Measurements from ENCODE around the gene SNRNP200.
"Not testable (repeated sequence)": the region's sequence is repeated elsewhere in the genome, so short reads cannot be mapped to it uniquely, and the experiment has no call there.

Gene SNRNP200

GRCh38 chr2:96325041-96325883 lies 19.9 kb upstream of the SNRNP200 start, which contains the start of gene ITPRIPL1:
ITPRIPL1 (plus strand) TSS chr2:96325317; CDS start chr2:96325840, 523 bp downstream.
- DNase-seq, result no peak

GRCh38 chr2:96324721-96325040 lies 19.3 kb upstream of the SNRNP200 start:
- DNase-seq, result no peak

GRCh38 chr2:96323849-96324248 lies 18.5 kb upstream of the SNRNP200 start:
- no peak for DNase-seq

GRCh38 chr2:96320728-96321622 lies 15.6 kb upstream of the SNRNP200 start:
- DNase-seq, result peak; percentile 48

DNA sequence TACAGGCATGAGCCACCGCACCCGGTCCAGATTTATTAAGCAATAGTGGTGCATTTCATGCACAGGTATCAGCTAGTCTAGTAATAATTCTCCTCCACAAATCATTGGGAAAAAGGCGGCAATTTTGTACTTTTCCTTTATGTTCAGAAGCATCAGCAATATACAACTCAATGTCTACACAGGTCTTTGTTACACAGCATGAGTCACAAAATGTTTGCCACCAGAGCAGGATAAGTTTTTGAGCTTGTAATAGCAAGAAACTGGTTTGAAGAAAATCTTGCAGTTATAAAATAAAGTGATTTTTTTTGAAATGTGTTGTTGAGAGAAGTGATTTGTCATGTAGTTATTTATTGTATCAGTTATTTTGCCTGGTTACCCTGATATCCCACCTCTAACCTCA lies 15.0 kb upstream of the SNRNP200 start:
- DNase-seq, result no peak

- DNase-seq, result no peak
These were observed 14.1 kb upstream of the SNRNP200 start for GRCh38 chr2:96319396-96319795.

GRCh38 chr2:96318723-96319122 lies 13.4 kb upstream of the SNRNP200 start:
- no peak for DNase-seq

DNA sequence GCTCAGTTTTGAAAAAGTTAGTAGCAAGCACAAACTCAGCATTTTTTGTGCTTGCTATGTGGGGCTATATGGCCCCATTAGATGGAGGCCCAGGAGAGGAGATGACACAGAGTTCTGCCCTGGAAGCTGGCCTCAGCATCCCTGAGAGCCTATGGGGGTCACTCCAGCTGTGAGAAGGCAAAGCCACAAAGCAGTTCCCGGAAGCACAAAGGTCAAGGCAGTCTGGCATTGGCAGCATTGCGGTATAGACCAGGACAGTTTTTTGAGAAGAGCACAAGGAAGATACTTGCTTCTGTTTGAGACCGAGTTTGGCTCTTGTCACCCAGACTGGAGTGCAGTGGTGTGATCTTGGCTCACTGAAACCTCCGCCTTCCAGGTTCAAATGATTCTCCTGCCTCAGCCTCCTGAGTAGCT lies 12.2 kb upstream of the SNRNP200 start:
- no peak for DNase-seq

DNA sequence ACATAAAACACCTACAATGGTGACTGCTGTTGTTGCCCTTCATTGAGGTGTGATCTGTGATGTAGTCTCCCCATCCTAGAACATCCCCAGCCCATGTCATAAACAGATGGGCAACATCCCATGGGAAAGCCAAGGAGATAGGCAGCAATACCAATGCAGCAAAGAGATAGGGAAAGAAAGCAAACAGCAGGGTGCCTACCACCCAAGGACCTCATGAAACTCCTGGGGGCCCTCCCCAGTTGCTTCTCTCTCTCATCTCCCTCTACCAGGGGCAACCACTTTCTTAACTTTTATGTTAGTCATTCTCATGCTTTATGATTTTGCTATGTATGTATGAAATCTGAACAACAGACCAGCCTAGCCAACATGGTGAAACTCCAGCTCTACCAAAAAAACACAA lies 11.7 kb upstream of the SNRNP200 start:
- DNase-seq, result no peak

GRCh38 chr2:96315400-96316071 lies 10.2 kb upstream of the SNRNP200 start:
- DNase-seq, result no peak

GRCh38 chr2:96315005-96315399 lies 9.7 kb upstream of the SNRNP200 start:
- DNase-seq, result no peak

GRCh38 chr2:96308248-96308647 lies 2.9 kb upstream of the SNRNP200 start:
- DNase-seq, result no peak

GRCh38 chr2:96306370-96306769 lies 1.0 kb upstream of the SNRNP200 start:
- no peak for DNase-seq

DNA sequence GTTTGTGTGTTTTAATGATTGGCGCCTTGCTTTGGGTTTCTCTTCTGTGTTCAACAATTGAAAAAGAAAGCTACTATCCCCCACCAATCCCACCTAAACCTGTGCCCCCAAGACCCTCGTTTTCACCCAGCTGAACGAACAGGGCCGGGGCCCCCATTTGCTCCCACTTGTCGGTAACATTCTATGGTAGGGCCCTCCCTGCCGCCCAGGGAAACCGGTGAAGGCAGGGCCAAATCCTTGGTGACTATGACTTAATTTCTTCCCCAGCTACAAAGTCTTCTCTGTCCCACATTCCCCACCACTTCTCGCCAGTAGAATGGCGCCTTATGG lies 598 bp upstream of the SNRNP200 start:
- no peak for DNase-seq

DNA sequence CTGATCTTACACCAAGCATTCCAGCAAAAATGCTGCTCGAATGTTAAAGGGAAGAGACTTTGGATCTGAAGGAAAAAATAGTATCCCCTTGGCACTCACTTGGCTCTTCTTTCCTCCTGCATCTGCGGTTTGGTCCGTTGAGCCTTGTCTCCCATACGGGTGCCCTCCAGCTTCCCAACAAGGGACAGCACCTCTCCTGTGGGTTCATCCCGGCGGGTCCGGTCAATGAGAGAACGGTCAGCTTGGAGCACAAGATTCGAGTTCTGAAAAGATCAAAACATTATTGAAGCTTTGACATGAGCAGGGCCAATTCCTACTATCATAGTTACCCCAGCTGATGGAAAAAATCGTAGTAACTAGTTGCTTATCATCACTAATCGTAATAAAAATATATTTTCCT lies 740 bp downstream of the SNRNP200 start:
- DNase-seq, result no peak

- no peak for DNase-seq
These were observed 3.5 kb downstream of the SNRNP200 start for GRCh38 chr2:96301865-96302264.

- DNase-seq, result no peak
These were observed 8.4 kb downstream of the SNRNP200 start for GRCh38 chr2:96296925-96297324.

DNA sequence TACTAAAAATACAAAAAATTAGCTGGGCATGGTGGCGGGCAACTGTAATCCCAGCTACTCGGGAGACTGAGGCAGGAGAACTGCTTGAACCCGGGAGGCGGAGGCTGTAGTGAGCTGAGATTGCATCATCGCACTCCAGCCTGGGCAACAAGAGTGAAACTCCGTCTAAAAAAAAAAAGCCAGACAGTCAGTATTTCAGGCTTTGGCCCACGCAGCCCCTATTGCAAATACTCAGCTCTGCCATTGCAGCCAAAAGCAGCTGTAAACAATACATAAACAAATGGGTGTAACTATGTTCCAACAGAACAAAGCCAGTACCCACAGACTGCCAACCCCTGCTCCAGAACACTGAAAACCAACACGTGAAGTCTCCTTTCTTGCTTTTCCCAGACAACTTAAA lies 11.1 kb downstream of the SNRNP200 start:
- not testable (repeated sequence) for DNase-seq

DNA sequence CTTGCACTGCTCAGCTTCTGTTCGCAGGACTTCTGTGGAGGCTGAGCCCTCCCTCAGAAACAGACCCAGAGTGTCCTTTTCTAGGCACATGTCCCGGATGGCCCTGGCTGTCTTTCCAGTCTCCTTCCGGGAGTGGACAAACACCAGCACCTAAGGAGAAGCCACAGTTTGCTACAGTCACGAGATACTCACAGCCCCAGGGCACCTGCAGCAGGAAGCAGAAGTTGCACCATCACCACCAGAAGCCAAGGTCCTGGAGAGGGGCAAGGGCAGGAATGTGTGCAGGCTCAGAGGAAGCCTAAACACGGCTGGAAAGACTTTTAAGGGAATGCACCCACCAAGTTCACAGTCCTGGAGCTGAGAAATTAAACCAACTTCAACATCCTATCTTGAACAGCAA lies 13.6 kb downstream of the SNRNP200 start:
- DNase-seq, result no peak

GRCh38 chr2:96287273-96287856 lies 18.0 kb downstream of the SNRNP200 start:
- no peak for DNase-seq

DNA sequence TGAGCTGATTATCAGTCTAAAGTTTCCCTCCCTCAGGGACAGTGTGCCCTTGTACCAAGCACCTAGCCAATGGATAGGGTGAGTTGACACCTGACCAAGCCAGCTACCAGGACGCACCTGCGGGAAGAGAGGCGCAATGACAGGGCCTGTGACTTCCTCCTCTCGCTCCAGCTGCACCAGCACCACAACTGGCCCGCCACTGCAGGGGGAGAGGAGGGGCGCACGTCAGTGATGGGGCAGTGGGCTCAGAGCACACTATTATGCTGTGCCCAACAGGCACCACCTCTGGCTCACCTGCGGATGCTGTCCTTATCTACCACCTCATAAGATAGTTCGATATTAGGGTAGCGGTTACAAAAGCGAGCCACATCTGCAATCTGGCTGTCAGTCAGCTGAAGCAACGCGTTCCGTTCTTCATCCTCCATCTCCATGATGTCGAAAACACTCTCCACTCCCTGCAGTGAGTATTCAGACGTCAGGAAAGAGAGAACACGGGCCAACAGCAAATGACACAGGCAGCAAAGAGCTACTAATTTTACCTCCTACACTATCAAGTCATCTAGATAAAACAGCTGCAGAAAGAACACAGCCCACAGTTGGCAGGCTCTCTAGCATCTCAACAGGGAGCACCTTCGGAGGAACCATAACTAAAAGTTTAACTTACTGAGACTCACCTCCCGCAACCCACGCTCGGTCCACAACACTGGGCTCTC lies 28.4 kb downstream of the SNRNP200 start:
- DNase-seq, result no peak

- DNase-seq, result no peak
These were observed 30.8 kb downstream of the SNRNP200 start for GRCh38 chr2:96274355-96275056.
